GM19035 (cell line): Measurements from ENCODE around the gene ABHD2.

ENCODE experiments used
- ATAC-seq: cut with Tn5 transposase; IDR thresholded peaks from one replicate; pipeline ENCODE4 v1.9.1; 2021; ENCODE audit not compliant: unreplicated experiment

ABHD2 gene

GRCh38 chr15:89097313-89097712 lies 9.1 kb downstream of the ABHD2 start:
- ATAC-seq: no peak

- no peak for ATAC-seq
Observed at GRCh38 chr15:89098281-89098680, 10.0 kb downstream of the ABHD2 start.

- ATAC-seq: no peak
Observed at GRCh38 chr15:89099968-89100367, 11.7 kb downstream of the ABHD2 start.

- no peak for ATAC-seq
Observed at GRCh38 chr15:89101302-89102193, 13.3 kb downstream of the ABHD2 start.

GRCh38 chr15:89103481-89104171 lies 15.4 kb downstream of the ABHD2 start:
- no peak for ATAC-seq

GRCh38 chr15:89104172-89104564 lies 15.9 kb downstream of the ABHD2 start:
- ATAC-seq: no peak

- ATAC-seq: no peak
Observed at GRCh38 chr15:89105147-89105546, 16.9 kb downstream of the ABHD2 start.

- no peak for ATAC-seq
Observed at GRCh38 chr15:89106200-89106599, 17.9 kb downstream of the ABHD2 start.

- ATAC-seq: no peak
Observed at GRCh38 chr15:89107984-89108383, 19.7 kb downstream of the ABHD2 start.

- ATAC-seq: no peak
Observed at GRCh38 chr15:89108835-89109234, 20.6 kb downstream of the ABHD2 start.

- ATAC-seq: no peak
Observed at GRCh38 chr15:89109238-89109637, 21.0 kb downstream of the ABHD2 start.

GRCh38 chr15:89110060-89110459 lies 21.8 kb downstream of the ABHD2 start:
- no peak for ATAC-seq

- ATAC-seq: no peak
Observed at GRCh38 chr15:89111352-89111751, 23.1 kb downstream of the ABHD2 start.

- no peak for ATAC-seq
Observed at GRCh38 chr15:89111961-89112340, 23.7 kb downstream of the ABHD2 start.

- peak; percentile 96 for ATAC-seq
Observed at GRCh38 chr15:89112341-89112971, 24.2 kb downstream of the ABHD2 start.

GRCh38 chr15:89113296-89114024 lies 25.2 kb downstream of the ABHD2 start:
- ATAC-seq: no peak

- no peak for ATAC-seq
Observed at GRCh38 chr15:89114990-89115389, 26.7 kb downstream of the ABHD2 start.

GRCh38 chr15:89115547-89115946 lies 27.3 kb downstream of the ABHD2 start:
- no peak for ATAC-seq

GRCh38 chr15:89116404-89116803 lies 28.1 kb downstream of the ABHD2 start:
- no peak for ATAC-seq

- no peak for ATAC-seq
Observed at GRCh38 chr15:89117790-89118189, 29.5 kb downstream of the ABHD2 start.

- ATAC-seq: no peak
Observed at GRCh38 chr15:89118481-89118989, 30.3 kb downstream of the ABHD2 start.
